RWPE2 (cell line): ENCODE results near the gene CDK17.

Source experiments
- ATAC-seq: fragments of 200-7000 bp; cut with Tn5 transposase; 3 replicates; pipeline ENCODE4 v1.9.1; 2021; ENCODE audit warnings: low read depth
- DNase-seq: peaks from one replicate; pipeline ENCODE4 v3.0.0-alpha.2; 2020; ENCODE audit warnings: low spot score
- H3K27ac ChIP-seq: fragments of 450-650 bp; 2 replicates; pipeline ENCODE4 v1.5.1; 2017; ENCODE audit warnings: mild to moderate bottlenecking; ENCODE audit not compliant: poor library complexity, severe bottlenecking
- H3K27me3 ChIP-seq: fragments of 250-450 bp; sonication (Bioruptor Pico); 2 replicates; pipeline ENCODE4 v1.5.1; 2021; ENCODE audit warnings: mild to moderate bottlenecking, moderate library complexity; ENCODE audit not compliant: insufficient read depth, poor library complexity, severe bottlenecking
- H3K36me3 ChIP-seq: fragments of 250-450 bp; sonication (Bioruptor Pico); 2 replicates; pipeline ENCODE4 v1.5.1; 2020; ENCODE audit warnings: low read depth, mild to moderate bottlenecking, moderate library complexity
- H3K4me1 ChIP-seq: fragments of 250-450 bp; sonication (Bioruptor Pico); 2 replicates; pipeline ENCODE4 v1.5.1; 2021; ENCODE audit warnings: mild to moderate bottlenecking, moderate library complexity; ENCODE audit not compliant: insufficient read depth, poor library complexity, severe bottlenecking
- H3K4me3 ChIP-seq: fragments of 250-450 bp; sonication (Bioruptor Pico); 2 replicates; pipeline ENCODE4 v1.5.1; 2021; ENCODE audit warnings: mild to moderate bottlenecking, moderate library complexity; ENCODE audit not compliant: severe bottlenecking
- H3K9me3 ChIP-seq: fragments of 250-450 bp; sonication (Bioruptor Pico); 2 replicates; pipeline ENCODE4 v1.5.1; 2021; ENCODE audit warnings: mild to moderate bottlenecking, moderate library complexity; ENCODE audit not compliant: severe bottlenecking
- TF ChIP-seq, protein P1 (sequence below): fragments of 450-650 bp; IDR thresholded peaks from one replicate; pipeline ENCODE4 v1.5.1; 2017; ENCODE audit warnings: mild to moderate bottlenecking, moderate library complexity; ENCODE audit not compliant: poor library complexity, severe bottlenecking

CDK17 gene

GRCh38 chr12:96329545-96329944, 70.7 kb downstream of the CDK17 start:
- DNase-seq (no peak), ATAC-seq (no peak)
- TF ChIP-seq, protein P1, sequence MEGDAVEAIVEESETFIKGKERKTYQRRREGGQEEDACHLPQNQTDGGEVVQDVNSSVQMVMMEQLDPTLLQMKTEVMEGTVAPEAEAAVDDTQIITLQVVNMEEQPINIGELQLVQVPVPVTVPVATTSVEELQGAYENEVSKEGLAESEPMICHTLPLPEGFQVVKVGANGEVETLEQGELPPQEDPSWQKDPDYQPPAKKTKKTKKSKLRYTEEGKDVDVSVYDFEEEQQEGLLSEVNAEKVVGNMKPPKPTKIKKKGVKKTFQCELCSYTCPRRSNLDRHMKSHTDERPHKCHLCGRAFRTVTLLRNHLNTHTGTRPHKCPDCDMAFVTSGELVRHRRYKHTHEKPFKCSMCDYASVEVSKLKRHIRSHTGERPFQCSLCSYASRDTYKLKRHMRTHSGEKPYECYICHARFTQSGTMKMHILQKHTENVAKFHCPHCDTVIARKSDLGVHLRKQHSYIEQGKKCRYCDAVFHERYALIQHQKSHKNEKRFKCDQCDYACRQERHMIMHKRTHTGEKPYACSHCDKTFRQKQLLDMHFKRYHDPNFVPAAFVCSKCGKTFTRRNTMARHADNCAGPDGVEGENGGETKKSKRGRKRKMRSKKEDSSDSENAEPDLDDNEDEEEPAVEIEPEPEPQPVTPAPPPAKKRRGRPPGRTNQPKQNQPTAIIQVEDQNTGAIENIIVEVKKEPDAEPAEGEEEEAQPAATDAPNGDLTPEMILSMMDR = no peak
- H3K9me3 ChIP-seq = no peaks in the 10 kb centered on the region
- no peak overlapping the region for H3K4me3 ChIP-seq
- H3K4me1 ChIP-seq = peaks cover 10% of the 10 kb centered on the region
- H3K27me3 ChIP-seq = no peaks in the 10 kb centered on the region
- H3K27ac ChIP-seq = no peak overlapping the region
- H3K36me3 ChIP-seq = peaks cover 64% of the 10 kb centered on the region

- peaks cover 63% of the 10 kb centered on the region for H3K36me3 ChIP-seq
- DNase-seq = no peak
- H3K4me3 ChIP-seq = no peak overlapping the region
- H3K27me3 ChIP-seq = no peaks in the 10 kb centered on the region
- no peak for ATAC-seq
- H3K27ac ChIP-seq = no peak overlapping the region
- H3K4me1 ChIP-seq = peaks cover 10% of the 10 kb centered on the region
- TF ChIP-seq, protein P1 = no peak
- H3K9me3 ChIP-seq = no peaks in the 10 kb centered on the region
Observed at GRCh38 chr12:96329018-96329417, 71.2 kb downstream of the CDK17 start.

DNA sequence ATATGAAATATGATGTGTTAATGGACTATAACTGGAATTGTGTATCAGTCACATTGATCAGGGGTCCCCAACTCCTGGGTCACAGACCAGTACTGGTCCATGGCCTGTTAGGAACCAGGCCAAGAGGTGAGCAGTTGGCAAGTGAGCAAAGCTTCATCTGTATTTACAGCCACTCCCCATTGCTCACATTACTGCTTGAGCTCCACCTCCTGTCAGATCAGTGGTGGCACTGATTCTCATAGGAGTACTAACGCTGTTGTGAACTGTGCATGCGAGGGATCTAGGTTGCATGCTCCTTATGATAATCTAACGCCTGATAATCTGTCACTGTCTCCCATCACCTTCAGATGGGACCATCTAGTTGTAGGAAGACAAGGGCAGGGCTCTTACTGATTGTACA, 72.3 kb downstream of the CDK17 start:
- H3K4me1 ChIP-seq = peaks cover 10% of the 10 kb centered on the region
- no peaks in the 10 kb centered on the region for H3K27me3 ChIP-seq
- H3K9me3 ChIP-seq = no peaks in the 10 kb centered on the region
- TF ChIP-seq, protein P1 = no peak
- H3K4me3 ChIP-seq = no peak overlapping the region
- DNase-seq = no peak
- H3K27ac ChIP-seq = no peak overlapping the region
- 0 out of 3 replicates have a peak, but pooled peaks have one; percentile 35 for ATAC-seq
- H3K36me3 ChIP-seq = peaks cover 64% of the 10 kb centered on the region

DNA sequence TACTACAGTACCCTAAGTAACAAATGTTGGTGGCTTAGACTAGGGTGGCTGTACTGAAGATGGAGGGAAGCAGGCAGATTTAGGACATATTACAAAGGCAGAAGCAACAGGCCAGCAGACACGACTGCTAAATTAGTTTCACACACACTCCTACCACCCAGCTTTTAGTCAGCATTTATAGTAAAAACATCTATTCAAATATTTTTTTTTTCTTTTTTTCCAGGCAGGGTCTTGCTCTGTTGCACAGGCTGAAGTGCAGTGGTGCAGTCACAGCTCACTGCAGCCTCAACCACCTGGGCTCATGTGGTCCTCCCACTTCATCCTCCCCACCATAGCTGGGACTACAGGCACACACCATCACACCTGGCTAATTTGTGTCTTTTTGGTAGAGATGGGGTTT, 72.9 kb downstream of the CDK17 start:
- ATAC-seq = no peak
- H3K9me3 ChIP-seq = no peaks in the 10 kb centered on the region
- H3K27me3 ChIP-seq = no peaks in the 10 kb centered on the region
- no peak overlapping the region for H3K27ac ChIP-seq
- no peak for DNase-seq
- TF ChIP-seq, protein P1 = no peak
- H3K36me3 ChIP-seq = peaks cover 64% of the 10 kb centered on the region
- no peak overlapping the region for H3K4me3 ChIP-seq
- peaks cover 10% of the 10 kb centered on the region for H3K4me1 ChIP-seq

GRCh38 chr12:96326628-96327227, 73.5 kb downstream of the CDK17 start:
- H3K4me3 ChIP-seq = no peak overlapping the region
- no peaks in the 10 kb centered on the region for H3K9me3 ChIP-seq
- H3K36me3 ChIP-seq = peaks cover 64% of the 10 kb centered on the region
- DNase-seq (no peak), ATAC-seq (no peak)
- H3K27ac ChIP-seq = no peak overlapping the region
- H3K4me1 ChIP-seq = peaks cover 10% of the 10 kb centered on the region
- H3K27me3 ChIP-seq = no peaks in the 10 kb centered on the region
- TF ChIP-seq, protein P1 = no peak
